GM10266 (cell line): ENCODE measurements around the gene HYDIN.

Experiments used
- DNase-seq: peaks from one replicate; pipeline ENCODE4 v3.0.0; 2012; ENCODE audit errors: extremely low spot score
- CTCF ChIP-seq: IDR thresholded peaks from 2 replicates; pipeline ENCODE4 v1.5.1; 2012; ENCODE audit warnings: mild to moderate bottlenecking, low read depth; ENCODE audit not compliant: control insufficient read depth, insufficient read depth; ENCODE audit errors: missing control alignments

The HYDIN gene

GRCh38 chr16:71247478-71247877 is 17.0 kb upstream of the HYDIN start:
- TF ChIP-seq CTCF, result no peak
- no peak for DNase-seq

GRCh38 chr16:71246309-71246708 is 15.8 kb upstream of the HYDIN start:
- no peak for TF ChIP-seq CTCF
- DNase-seq, result no peak

GRCh38 chr16:71244521-71244920 is 14.0 kb upstream of the HYDIN start:
- no peak for TF ChIP-seq CTCF
- no peak for DNase-seq

- no peak for DNase-seq
- TF ChIP-seq CTCF, result no peak
Measured at GRCh38 chr16:71242601-71243000, 12.1 kb upstream of the HYDIN start.

- no peak for DNase-seq
- TF ChIP-seq CTCF, result no peak
Measured at GRCh38 chr16:71242036-71242435, 11.5 kb upstream of the HYDIN start.

- DNase-seq, result no peak
- no peak for TF ChIP-seq CTCF
Measured at GRCh38 chr16:71229344-71229743, 1.2 kb downstream of the HYDIN start.

- TF ChIP-seq CTCF, result no peak
- DNase-seq, result no peak
Measured at GRCh38 chr16:71226229-71227141, 4.0 kb downstream of the HYDIN start.
